Activated CD8-positive, alpha-beta memory T cell treated with anti-CD3 and anti-CD28 coated beads for 24 hours (primary cell): ENCODE data around the gene TJP2.

Experiments used
- DNase-seq: peaks from one replicate; pipeline ENCODE4 v3.0.0-alpha.2; 2020

TJP2 gene

GRCh38 chr9:69173891-69174615, at the start of gene TJP2:
Gene TJP2 (plus strand): TSS chr9:69174277. CDS start chr9:69174373, 96 bp downstream.
- peak; percentile 73 for DNase-seq

- no peak for DNase-seq
Observed at GRCh38 chr9:69130456-69131441, 43.3 kb upstream of the TJP2 start.

- DNase-seq: no peak
Observed at GRCh38 chr9:69131682-69132081, 42.4 kb upstream of the TJP2 start.

GRCh38 chr9:69132361-69132760, 41.7 kb upstream of the TJP2 start:
- DNase-seq: no peak

GRCh38 chr9:69134412-69134811, 39.7 kb upstream of the TJP2 start:
- DNase-seq: no peak

DNA sequence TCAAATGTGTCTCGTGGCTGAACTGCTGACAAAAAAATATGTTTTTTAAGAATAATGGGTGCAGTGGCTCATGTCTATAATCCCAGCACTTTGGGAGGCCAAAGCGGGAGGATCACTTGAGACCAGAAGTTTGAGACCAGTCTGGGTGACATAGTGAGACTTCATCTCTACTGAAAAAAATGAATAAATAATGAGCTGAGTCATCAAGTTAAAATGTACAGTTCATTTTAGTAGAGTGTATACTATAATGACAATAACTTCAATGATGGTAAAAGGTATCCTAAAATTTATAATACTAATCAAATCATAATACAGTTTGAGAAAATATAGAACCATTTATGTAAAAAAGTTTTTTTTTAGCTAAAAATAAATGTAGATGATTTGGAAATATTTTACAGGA, 37.9 kb upstream of the TJP2 start:
- DNase-seq: no peak

DNA sequence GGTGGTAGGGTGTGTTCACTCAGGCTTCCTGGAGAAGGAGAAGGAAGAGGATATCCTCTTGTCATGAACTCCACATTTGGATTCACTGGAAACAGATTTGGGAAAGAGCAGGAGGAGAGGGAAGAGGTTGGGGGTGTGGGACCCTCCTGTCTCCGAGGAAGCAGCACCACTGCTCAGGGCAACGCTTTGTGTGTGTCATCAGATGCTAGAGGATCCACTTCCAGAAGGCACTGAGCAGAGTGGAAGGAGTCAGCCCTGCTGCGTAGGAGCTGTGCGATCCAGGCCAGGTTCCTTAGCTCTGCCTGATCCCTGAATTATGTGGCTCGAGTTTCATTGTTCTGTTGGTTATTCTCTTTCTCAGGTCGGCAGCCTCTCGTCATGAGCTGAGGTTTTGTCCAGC, 37.3 kb upstream of the TJP2 start:
- no peak for DNase-seq

GRCh38 chr9:69137311-69137710, 36.8 kb upstream of the TJP2 start:
- no peak for DNase-seq

DNA sequence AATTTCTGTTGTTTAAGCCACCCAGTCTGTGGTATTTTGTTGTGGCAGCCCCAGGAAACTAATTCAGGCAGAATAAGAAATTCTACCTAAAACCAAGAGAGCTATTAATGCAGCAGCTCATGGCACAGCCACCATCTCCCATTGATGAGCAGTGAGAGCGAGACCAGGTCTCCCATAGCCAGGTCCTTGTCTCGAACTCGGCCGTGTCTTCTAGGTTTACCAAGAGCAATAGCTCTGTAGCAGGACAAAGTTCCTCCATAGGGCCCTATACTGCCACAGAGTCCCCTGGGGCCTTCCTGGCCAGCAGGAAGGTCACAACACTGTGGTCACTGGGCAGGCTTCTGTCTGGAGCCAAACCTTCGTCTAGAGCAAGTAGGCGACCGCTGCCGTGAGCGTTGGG, 34.5 kb upstream of the TJP2 start:
- no peak for DNase-seq

- DNase-seq: no peak
Observed at GRCh38 chr9:69140123-69140735, 33.8 kb upstream of the TJP2 start.

- DNase-seq: no peak
Observed at GRCh38 chr9:69141851-69142250, 32.2 kb upstream of the TJP2 start.

GRCh38 chr9:69143291-69143690, 30.8 kb upstream of the TJP2 start:
- no peak for DNase-seq

- DNase-seq: no peak
Observed at GRCh38 chr9:69145144-69145715, 28.8 kb upstream of the TJP2 start.

DNA sequence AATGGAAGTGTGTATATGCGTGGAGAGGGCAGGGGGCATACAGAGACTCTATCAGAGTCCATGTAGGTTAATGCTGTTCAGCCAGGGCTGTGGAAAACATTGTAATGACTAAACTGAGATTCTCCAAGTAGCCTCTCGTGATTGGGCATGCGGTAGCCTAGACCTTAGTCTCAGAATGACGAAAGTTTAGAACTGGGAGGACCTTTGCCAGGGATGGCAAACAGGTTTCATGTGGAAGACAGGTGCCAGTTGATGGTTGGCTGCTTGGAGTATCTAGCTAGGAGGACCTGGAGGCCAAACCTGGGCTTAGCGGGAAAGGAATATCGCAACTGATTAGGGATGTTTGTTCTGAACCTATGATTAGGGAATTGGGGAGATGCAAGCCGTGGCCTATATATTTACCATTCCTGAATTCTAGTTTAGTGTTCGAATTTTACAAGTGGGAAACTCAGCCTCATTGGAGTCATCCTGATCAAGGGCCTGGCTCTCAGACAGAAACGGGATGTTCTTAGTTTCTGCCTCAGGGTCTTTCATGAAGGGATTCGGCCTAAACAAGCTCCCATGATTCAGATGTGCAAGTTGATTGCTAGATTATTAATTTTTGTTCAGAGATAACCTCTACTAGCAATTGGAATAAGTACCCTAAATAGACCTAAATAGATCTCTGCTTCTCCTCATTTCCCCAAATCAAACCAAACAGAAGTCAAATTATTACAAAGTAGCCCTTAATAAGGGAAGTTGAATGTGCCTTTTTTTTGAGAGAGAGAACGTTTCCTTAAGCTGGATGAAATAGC, 26.8 kb upstream of the TJP2 start:
- DNase-seq: no peak

GRCh38 chr9:69149321-69149807, 24.7 kb upstream of the TJP2 start:
- DNase-seq: no peak

- no peak for DNase-seq
Observed at GRCh38 chr9:69151506-69151905, 22.6 kb upstream of the TJP2 start.

- no peak for DNase-seq
Observed at GRCh38 chr9:69153707-69154521, 20.2 kb upstream of the TJP2 start.

DNA sequence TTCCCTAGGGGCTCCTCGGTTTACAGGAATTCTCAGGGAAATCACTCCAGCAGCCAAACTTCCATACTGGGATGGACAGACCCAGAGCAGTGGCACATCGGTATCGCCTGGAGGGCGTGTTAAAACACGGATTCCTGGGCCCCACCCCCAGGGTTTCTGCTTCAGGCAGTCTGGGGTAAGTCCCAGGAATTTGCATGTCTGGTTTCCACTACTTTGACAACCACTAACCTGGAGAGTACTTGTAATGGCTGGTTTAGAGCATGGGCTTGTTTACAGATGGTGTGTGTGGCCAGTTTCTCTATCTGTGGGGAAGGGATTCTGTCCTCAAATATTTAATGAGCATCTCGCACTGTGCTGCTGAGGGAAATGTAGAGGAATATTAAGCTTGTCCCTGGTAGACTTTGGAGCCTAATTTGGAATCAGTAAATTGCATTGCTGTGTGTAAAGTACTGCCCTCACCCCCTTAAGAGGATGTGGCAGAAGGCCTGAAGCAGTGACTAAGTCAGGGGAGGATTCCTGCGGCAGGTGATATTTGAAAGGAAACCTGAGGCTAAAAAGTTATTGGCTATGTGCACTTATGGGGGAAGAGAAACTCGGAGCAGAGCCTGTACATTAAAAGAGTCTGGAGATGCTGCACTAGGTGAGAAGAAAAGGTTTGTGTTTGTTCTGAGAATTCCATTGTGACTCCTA, 18.6 kb upstream of the TJP2 start:
- no peak for DNase-seq

- no peak for DNase-seq
Observed at GRCh38 chr9:69157751-69158466, 16.2 kb upstream of the TJP2 start.

GRCh38 chr9:69158471-69158870, 15.6 kb upstream of the TJP2 start:
- DNase-seq: no peak
